ENCODE results near the gene DPH5.
A peak's percentile ranks its signal among the peaks of the same experiment; 100 is the strongest.

Gene DPH5

GRCh38 chr1:101029184-101029583, 3.6 kb upstream of the DPH5 start:
- no peak for DNase-seq

DNA sequence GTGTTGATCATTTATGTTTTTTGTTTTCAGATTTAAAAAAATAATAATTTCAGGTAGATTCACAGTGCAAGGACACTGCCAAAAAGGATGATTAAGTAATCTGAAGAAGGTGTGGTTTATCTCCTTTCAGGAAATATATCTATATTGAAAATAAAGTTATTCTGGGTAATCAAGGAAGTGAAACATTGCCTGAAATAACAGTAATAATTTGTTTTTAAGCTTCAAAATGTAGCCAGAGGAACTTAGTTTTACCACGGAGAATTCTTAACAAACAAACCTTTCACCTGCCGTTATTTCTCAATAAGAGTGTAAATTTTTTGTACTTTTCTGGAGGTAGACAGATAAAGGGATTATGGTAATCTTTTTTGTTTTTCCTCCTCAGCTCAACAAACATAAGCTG, 2.9 kb upstream of the DPH5 start:
- no peak for DNase-seq

GRCh38 chr1:101027194-101027772, 1.7 kb upstream of the DPH5 start:
- no peak for DNase-seq

DNA sequence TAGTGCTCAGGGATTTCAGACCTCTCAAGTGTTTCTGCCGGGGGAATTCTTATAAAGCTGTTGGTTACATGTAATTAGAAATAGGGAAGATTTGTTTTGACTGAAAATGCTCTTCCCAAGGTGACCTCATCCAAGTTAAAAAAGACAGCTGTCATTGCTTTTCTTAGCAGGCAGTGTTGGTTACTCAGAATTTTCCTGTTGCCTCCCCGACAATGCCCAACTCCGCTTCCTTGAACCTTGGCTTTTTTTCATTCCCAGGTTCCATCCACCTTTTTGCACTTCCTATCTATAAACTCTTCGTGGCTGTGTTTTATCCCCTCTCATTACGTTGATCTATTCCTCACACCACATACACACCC, 825 bp upstream of the DPH5 start:
- no peak for DNase-seq

DNA sequence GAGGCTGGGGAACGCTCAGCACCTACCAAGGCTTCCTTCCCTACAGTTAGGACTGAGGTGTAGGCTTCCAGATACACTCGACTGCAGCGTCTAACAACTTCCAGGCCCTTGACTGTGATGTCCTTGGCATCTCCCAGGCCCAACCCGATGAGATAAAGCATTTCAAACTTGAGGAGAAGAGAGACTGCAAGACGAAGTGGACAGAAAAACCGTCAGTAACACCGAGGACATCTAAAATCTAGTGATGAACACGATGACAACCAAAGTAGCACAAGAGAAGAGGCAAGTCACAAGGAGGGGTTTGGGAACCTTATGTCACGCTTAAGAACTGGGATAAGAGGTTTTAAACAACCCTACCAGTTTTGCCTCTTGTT, 314 bp downstream of the DPH5 start:
- peak; percentile 57 for DNase-seq

DNA sequence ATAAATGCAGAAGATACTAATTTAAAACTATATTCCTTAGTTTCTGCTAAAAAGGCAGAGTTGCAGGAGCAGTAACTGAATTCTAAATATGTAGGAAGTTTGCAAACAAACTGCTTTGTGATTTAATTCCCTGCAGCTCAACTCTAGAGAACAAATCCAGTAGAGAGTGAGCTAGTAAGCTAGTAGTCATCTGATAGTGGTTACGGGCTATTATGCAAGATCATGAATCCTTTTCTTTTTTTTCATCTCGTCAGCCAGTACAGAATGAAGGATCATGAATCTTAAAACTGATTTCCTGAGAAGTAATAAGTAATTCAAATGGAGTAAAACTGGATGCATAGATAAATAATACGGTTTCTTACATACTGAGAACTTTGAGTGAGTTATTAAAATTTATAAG, 3.3 kb downstream of the DPH5 start:
- DNase-seq = no peak

GRCh38 chr1:101017448-101017847, 8.1 kb downstream of the DPH5 start:
- DNase-seq = no peak

DNA sequence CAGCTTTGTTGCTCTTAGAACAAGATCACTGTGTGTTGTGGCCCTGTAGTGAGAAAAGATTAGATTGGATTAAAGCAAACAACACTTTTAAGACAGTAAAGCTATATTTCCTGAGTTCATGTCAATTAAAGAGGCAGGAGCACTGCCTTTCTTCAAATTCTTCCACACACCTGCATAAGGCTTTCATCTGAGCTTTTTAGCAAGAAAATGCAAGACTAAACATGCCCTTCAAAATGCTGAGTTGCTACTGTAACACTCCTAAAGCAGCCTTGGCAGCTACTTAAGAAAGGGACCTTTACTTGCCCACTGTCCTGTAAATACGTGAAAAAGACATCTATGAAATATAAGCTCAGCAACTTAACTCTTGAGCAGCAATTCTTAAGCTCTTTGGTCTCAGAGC, 11.8 kb downstream of the DPH5 start:
- DNase-seq = no peak

- no peak for DNase-seq
These were observed 17.3 kb downstream of the DPH5 start for GRCh38 chr1:101008229-101008834.

DNA sequence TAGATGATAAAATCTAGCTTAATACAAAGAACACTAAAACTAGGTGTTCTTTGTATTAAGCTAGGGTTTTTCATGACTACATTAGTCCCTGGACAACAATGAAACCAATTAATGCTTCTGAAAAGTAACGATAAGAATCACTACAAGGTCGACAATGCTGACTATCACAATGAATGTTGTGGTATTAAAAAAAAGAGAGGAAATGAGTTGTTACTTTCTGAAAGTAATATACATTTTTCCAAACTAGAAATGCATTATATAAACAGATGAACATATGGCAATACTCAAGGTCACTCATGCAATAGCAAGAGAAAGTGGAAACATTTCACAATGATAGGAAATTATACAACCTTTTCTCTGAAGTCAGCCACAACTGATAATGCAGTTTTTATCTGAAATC, 19.0 kb downstream of the DPH5 start:
- no peak for DNase-seq

- DNase-seq = no peak
These were observed 19.7 kb downstream of the DPH5 start for GRCh38 chr1:101005871-101006270.

GRCh38 chr1:101005183-101005582, 20.4 kb downstream of the DPH5 start:
- DNase-seq = no peak

- DNase-seq = no peak
These were observed 20.9 kb downstream of the DPH5 start for GRCh38 chr1:101004670-101005069.

DNA sequence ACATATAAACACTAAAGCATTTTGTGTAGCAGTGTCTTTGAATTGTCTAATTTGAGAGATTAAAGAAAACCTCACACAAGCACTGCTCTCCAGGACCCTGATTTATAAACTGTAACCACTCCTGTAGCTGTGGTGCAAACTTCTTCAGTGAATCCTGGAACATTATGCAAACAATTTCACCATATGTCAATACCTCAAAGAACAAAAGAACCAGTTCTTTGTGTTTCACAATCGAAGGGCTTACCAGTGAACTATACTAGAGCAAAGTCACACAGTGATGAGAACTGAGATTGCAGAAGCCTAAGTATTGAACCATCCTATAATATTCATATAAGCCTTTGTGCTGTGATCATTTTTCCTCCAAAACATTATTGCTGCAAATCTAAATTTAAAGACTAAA, 21.5 kb downstream of the DPH5 start:
- no peak for DNase-seq

DNA sequence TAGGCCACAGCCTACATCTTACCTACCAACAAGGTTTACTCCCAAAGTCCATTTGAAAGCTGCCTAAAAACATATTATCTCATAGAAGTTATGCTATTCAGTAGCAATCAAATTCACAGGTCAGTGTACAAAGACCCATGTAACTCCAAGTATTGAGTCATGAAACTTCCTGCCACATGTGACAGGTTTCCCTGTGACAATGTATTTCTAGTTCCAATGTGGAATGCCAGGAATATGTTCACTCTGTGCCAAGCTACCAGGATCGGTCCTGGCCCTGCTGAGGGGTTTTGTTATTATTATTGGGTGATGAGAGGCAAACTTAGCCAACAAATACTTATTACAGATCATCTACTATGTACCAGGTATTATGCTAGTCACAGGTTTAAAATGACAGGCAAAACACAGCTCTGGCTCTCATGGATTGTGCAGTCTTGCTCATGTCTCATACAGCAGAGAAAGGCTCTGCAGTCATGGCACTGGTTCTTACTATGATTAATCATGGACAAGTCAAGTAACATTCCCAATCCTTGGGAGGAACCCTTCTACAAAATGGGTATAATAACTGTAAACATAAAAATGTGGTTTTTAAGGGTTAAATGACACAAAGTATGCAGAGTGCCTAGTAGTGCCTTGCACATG, 22.5 kb downstream of the DPH5 start:
- DNase-seq = no peak

- peak; percentile 78 for DNase-seq
These were observed 23.0 kb downstream of the DPH5 start for GRCh38 chr1:101002551-101002950.

- DNase-seq = no peak
These were observed 25.3 kb downstream of the DPH5 start for GRCh38 chr1:101000131-101000873.

GRCh38 chr1:100998426-100998825, 27.2 kb downstream of the DPH5 start:
- DNase-seq = no peak

DNA sequence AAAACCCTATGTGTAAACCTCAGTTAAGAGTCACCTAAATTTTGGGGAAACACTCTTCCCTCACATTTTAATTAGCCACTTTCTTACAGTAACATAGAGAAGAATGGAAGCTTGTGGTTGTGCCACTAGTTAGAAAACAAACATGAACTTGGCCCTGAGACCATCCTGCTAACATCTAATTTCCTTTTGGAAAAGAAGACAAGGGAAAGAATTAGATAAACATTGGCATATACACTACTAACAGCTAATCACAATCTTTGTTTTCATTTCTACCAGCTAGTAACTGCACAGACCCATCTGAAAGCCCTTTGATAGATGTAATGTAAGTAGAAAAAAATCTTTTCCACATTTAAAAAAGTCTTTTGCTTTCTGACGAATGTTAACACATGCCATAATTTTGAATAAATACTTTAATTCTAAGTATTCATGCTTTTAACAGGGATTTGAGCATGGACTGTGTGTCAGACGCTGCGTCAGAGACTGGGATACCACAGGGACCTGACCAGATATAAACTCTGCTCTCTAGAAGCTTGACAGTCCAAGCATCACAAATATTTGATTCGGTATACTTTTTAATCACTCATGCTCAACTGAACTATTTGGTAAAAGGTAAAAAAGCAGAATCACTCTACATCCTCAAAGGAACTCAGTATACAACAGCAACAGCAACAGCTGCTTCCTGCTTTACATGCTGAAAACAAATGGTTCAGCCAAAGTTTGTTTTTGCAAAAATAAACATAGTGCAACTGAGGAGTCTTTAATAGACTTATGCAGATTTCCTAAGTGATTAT, 30.2 kb downstream of the DPH5 start:
- no peak for DNase-seq

GRCh38 chr1:100989306-100990077, 36.1 kb downstream of the DPH5 start:
- DNase-seq = no peak

DNA sequence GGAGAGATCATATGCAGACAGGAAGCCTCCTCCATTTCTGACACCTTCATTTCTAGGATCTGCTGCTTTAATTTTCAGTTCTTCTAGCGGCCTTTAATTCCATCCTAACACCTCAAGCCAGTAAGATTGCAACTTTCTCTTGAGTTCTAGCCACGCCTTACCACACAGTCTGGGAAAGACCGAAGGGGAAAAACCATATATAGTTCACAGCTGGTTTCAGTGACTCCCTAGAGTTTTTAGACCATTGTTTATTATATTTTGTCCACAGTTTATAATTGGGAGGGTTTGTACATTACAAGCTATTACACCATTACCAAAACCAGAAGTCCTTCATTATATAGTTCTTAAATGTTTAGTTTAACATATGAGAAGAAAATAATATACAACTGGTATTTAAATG, 37.5 kb downstream of the DPH5 start:
- DNase-seq = no peak

- DNase-seq = peak; percentile 77
These were observed 42.8 kb downstream of the DPH5 start for GRCh38 chr1:100982793-100983192.

DNA sequence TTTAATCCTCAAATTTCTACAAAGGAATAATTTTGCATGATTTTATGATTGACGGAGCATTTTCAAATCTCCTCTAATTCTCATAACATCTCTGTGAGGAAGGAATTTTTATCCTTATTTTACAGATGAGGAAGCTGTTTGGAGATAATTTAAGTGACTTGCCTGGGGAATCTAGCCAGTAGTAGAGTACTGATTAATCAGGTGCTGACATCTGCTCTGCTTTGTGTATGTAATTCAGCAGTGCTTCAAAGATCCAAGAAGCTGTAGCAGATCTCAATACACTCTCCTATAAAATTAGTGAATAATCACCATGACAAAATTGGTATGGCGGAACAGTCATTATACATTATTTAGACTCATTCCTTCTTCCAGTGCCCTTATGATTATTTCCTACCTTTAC, 46.0 kb downstream of the DPH5 start:
- no peak for DNase-seq
